Activated T-cell treated with anti-CD3 and anti-CD28 coated beads, Interleukin-2, amount 50 U/mL, for 1 hour (primary cell): ENCODE results near the gene CA7.
"Not testable (repeated sequence)": the region's sequence is repeated elsewhere in the genome, so short reads cannot be mapped to it uniquely, and the experiment has no call there.

ENCODE experiments used
- DNase-seq: peaks from one replicate; pipeline ENCODE4 v3.0.0-alpha.2; 2020

The CA7 gene

GRCh38 chr16:66874079-66874775 is 30.0 kb downstream of the CA7 start:
- DNase-seq: no peak

- no peak for DNase-seq
Measured at GRCh38 chr16:66878067-66878466, 33.9 kb downstream of the CA7 start.

- DNase-seq: peak; percentile 88
Measured at GRCh38 chr16:66880288-66881013, 36.2 kb downstream of the CA7 start, which contains the start of gene PDP2. Gene PDP2 (plus strand): TSS chr16:66880515. CDS start chr16:66884285, 3,770 bp downstream.

- DNase-seq: no peak
Measured at GRCh38 chr16:66881014-66881417, 36.8 kb downstream of the CA7 start.

- DNase-seq: no peak
Measured at GRCh38 chr16:66881560-66881959, 37.3 kb downstream of the CA7 start.

- no peak for DNase-seq
Measured at GRCh38 chr16:66881964-66882508, 37.8 kb downstream of the CA7 start.

GRCh38 chr16:66882702-66883101 is 38.5 kb downstream of the CA7 start:
- DNase-seq: no peak

GRCh38 chr16:66885491-66885890 is 41.3 kb downstream of the CA7 start:
- no peak for DNase-seq

- DNase-seq: no peak
Measured at GRCh38 chr16:66886321-66886720, 42.1 kb downstream of the CA7 start.

GRCh38 chr16:66886914-66887313 is 42.7 kb downstream of the CA7 start:
- no peak for DNase-seq

GRCh38 chr16:66888647-66889615 is 44.7 kb downstream of the CA7 start:
- DNase-seq: no peak

- no peak for DNase-seq
Measured at GRCh38 chr16:66889622-66890021, 45.4 kb downstream of the CA7 start.

GRCh38 chr16:66890799-66891198 is 46.6 kb downstream of the CA7 start:
- DNase-seq: no peak

GRCh38 chr16:66891360-66891759 is 47.1 kb downstream of the CA7 start:
- no peak for DNase-seq

- DNase-seq: no peak
Measured at GRCh38 chr16:66891797-66892196, 47.6 kb downstream of the CA7 start.

GRCh38 chr16:66894055-66894454 is 49.8 kb downstream of the CA7 start:
- DNase-seq: no peak

- DNase-seq: peak; percentile 59
Measured at GRCh38 chr16:66894948-66895688, 50.9 kb downstream of the CA7 start.

GRCh38 chr16:66895689-66895979 is 51.4 kb downstream of the CA7 start:
- DNase-seq: no peak

- DNase-seq: no peak
Measured at GRCh38 chr16:66895999-66896398, 51.8 kb downstream of the CA7 start.

- not testable (repeated sequence) for DNase-seq
Measured at GRCh38 chr16:66896682-66897081, 52.5 kb downstream of the CA7 start.

- DNase-seq: no peak
Measured at GRCh38 chr16:66898207-66898606, 54.0 kb downstream of the CA7 start.

- DNase-seq: no peak
Measured at GRCh38 chr16:66898933-66899309, 54.7 kb downstream of the CA7 start.
